Measurements from ENCODE around the gene TYK2. TPM values are rescaled to one million over a fixed set of nuclear protein-coding genes. Genes with fewer than 3 reads are reported as not detected.

TYK2 gene
- 34.1 to 48.3 TPM (median 45.9 TPM) in 5 replicates for total RNA-seq (2022; extraction: Qiagen RNA extraction; ENCODE audit: low read depth)

GRCh38 chr19:10380313-10381102 is at the start of gene TYK2:
TSS of gene TYK2 (minus strand) at chr19:10380572. CDS start at chr19:10378406, 2,166 bp downstream.

GRCh38 chr19:10420444-10421239 is 40.3 kb upstream of the TYK2 start, which contains the start of gene PDE4A:
TSS of gene PDE4A (plus strand) at chr19:10420538. CDS start at chr19:10420765, 227 bp downstream.

GRCh38 chr19:10403137-10404021 is 23.0 kb upstream of the TYK2 start, which contains the start of gene CDC37:
TSS of gene CDC37 (minus strand) at chr19:10403542. CDS start at chr19:10403479, 63 bp downstream.

GRCh38 chr19:10339380-10339960 is 40.9 kb downstream of the TYK2 start, which contains the start of gene ICAM3:
TSS of gene ICAM3 (minus strand) at chr19:10339624. CDS start at chr19:10339614, 10 bp downstream.

GRCh38 chr19:10332965-10333757 is 47.2 kb downstream of the TYK2 start, which contains the start of gene RAVER1:
TSS of gene RAVER1 (minus strand) at chr19:10333529. CDS start at chr19:10333507, 22 bp downstream.

GRCh38 chr19:10315335-10316214 is 64.8 kb downstream of the TYK2 start, which contains the start of gene FDX2:
TSS of gene FDX2 (minus strand) at chr19:10316015. CDS start at chr19:10315996, 19 bp downstream.

GRCh38 chr19:10309423-10309822 is 70.9 kb downstream of the TYK2 start, which contains the start of gene ZGLP1:
TSS of gene ZGLP1 (minus strand) at chr19:10309815.

Other genes with a start within 250 kb of the TYK2 start
- 63.0 to 73.0 TPM (median 65.9 TPM) in 5 replicates for gene DNMT1, start 185.6 kb downstream of the TYK2 start, total RNA-seq (2022; extraction: Qiagen RNA extraction; ENCODE audit: low read depth)
- gene S1PR2, start 149.2 kb downstream of the TYK2 start, total RNA-seq (2022; extraction: Qiagen RNA extraction; ENCODE audit: low read depth) = 1.0 to 1.6 TPM (median 1.2 TPM) in 5 replicates
- 55.5 to 80.2 TPM (median 74.8 TPM) in 5 replicates for gene MRPL4, start 128.4 kb downstream of the TYK2 start, total RNA-seq (2022; extraction: Qiagen RNA extraction; ENCODE audit: low read depth)
- 3.4 to 7.4 TPM (median 4.9 TPM) in 5 replicates for gene ICAM1, start 109.5 kb downstream of the TYK2 start, total RNA-seq (2022; extraction: Qiagen RNA extraction; ENCODE audit: low read depth)
- gene ICAM4, start 93.6 kb downstream of the TYK2 start, total RNA-seq (2022; extraction: Qiagen RNA extraction; ENCODE audit: low read depth) = 0.10 to 0.20 TPM in 2 of 5 replicates, not detected in the others
- gene ICAM5, start 90.6 kb downstream of the TYK2 start, total RNA-seq (2022; extraction: Qiagen RNA extraction; ENCODE audit: low read depth) = 0.52 to 0.84 TPM (median 0.61 TPM) in 5 replicates
- gene ZGLP1, start 70.8 kb downstream of the TYK2 start, total RNA-seq (2022; extraction: Qiagen RNA extraction; ENCODE audit: low read depth) = 0.82 to 3.4 TPM (median 2.0 TPM) in 5 replicates
- 26.3 to 41.5 TPM (median 33.5 TPM) in 5 replicates for gene FDX2, start 64.6 kb downstream of the TYK2 start, total RNA-seq (2022; extraction: Qiagen RNA extraction; ENCODE audit: low read depth)
- gene RAVER1, start 47.0 kb downstream of the TYK2 start, total RNA-seq (2022; extraction: Qiagen RNA extraction; ENCODE audit: low read depth) = 21.6 to 31.6 TPM (median 29.0 TPM) in 5 replicates
- 5.2 to 10.3 TPM (median 10.0 TPM) in 5 replicates for gene ICAM3, start 40.9 kb downstream of the TYK2 start, total RNA-seq (2022; extraction: Qiagen RNA extraction; ENCODE audit: low read depth)
- gene CDC37, start 23.0 kb upstream of the TYK2 start, total RNA-seq (2022; extraction: Qiagen RNA extraction; ENCODE audit: low read depth) = 159 to 206 TPM (median 185 TPM) in 5 replicates
- gene PDE4A, start 40.0 kb upstream of the TYK2 start, total RNA-seq (2022; extraction: Qiagen RNA extraction; ENCODE audit: low read depth) = 3.7 to 5.2 TPM (median 5.1 TPM) in 5 replicates
- gene KEAP1, start 122.8 kb upstream of the TYK2 start, total RNA-seq (2022; extraction: Qiagen RNA extraction; ENCODE audit: low read depth) = 52.6 to 73.6 TPM (median 67.5 TPM) in 5 replicates
- 1.7 to 2.6 TPM (median 2.3 TPM) in 5 replicates for gene S1PR5, start 136.9 kb upstream of the TYK2 start, total RNA-seq (2022; extraction: Qiagen RNA extraction; ENCODE audit: low read depth)
- gene ATG4D, start 163.3 kb upstream of the TYK2 start, total RNA-seq (2022; extraction: Qiagen RNA extraction; ENCODE audit: low read depth) = 15.1 to 22.5 TPM (median 22.1 TPM) in 5 replicates
- gene KRI1, start 185.4 kb upstream of the TYK2 start, total RNA-seq (2022; extraction: Qiagen RNA extraction; ENCODE audit: low read depth) = 18.1 to 19.8 TPM (median 18.6 TPM) in 5 replicates
- 4.4 to 6.6 TPM (median 4.8 TPM) in 5 replicates for gene CDKN2D, start 188.4 kb upstream of the TYK2 start, total RNA-seq (2022; extraction: Qiagen RNA extraction; ENCODE audit: low read depth)
- 26.7 to 47.6 TPM (median 40.6 TPM) in 5 replicates for gene AP1M2, start 206.7 kb upstream of the TYK2 start, total RNA-seq (2022; extraction: Qiagen RNA extraction; ENCODE audit: low read depth)
- 5.6 to 7.9 TPM (median 6.6 TPM) in 5 replicates for gene SLC44A2, start 245.0 kb upstream of the TYK2 start, total RNA-seq (2022; extraction: Qiagen RNA extraction; ENCODE audit: low read depth)

Data from A549 treated with CpdA at 1 μM for 4 hours (cell line).